Pancreas (tissue), 10 donors: ENCODE data around the gene PARD3. TPM values are rescaled to one million over a fixed set of nuclear protein-coding genes. Genes with fewer than 3 reads are reported as not detected.
"Not testable (repeated sequence)": the region's sequence is repeated elsewhere in the genome, so short reads cannot be mapped to it uniquely, and the experiment has no call there.

ENCODE experiments used
- ATAC-seq, 4 donors: fragments of 200-7000 bp; cut with Tn5 transposase; one replicate each; pipeline versions ENCODE4 v1.8.0 to v1.9.1; 2020; ENCODE audit warnings: mild to moderate bottlenecking in 4 of 4, moderate library complexity in 4 of 4
- DNase-seq, 6 donors: peaks; one replicate each; pipeline ENCODE4 v3.0.0-alpha.2; 2020
- FAIRE-seq: peaks from 2 replicates; lab custom pipeline; 2012; peaks lifted over from hg19 to GRCh38; lab: Jason Lieb, UNC
- H3K27ac ChIP-seq, 4 donors: fragments of 200-600 bp; sonication (generic); 1 replicate in 3 of 4; 2 replicates in 1 of 4; pipeline versions ENCODE4 v1.5.0 to v1.8.0; 2020
- H3K27me3 ChIP-seq, 4 donors: fragments of 200-600 bp; one replicate each; pipeline ENCODE4 v1.8.0; 2021
- H3K36me3 ChIP-seq, 3 donors: fragments of 200-600 bp; sonication (generic) in 1 of 3; one replicate each; pipeline versions ENCODE4 v1.5.0 to v1.8.0; 2020 to 2021
- H3K4me1 ChIP-seq, 3 donors: fragments of 200-600 bp; one replicate each; pipeline ENCODE4 v1.8.0; 2021
- H3K4me3 ChIP-seq, 4 donors: fragments of 200-600 bp; sonication (generic) in 2 of 4; one replicate each; pipeline versions ENCODE4 v1.5.0 to v1.8.0; 2020 to 2021
- H3K9me3 ChIP-seq, 4 donors: fragments of 200-600 bp; one replicate each; pipeline ENCODE4 v1.8.0; 2021
- CTCF ChIP-seq, 4 donors: fragments of 200-600 bp; sonication (generic) in 3 of 4; IDR thresholded peaks; one replicate each; pipeline versions ENCODE4 v1.5.0 to v1.8.0; 2021; ENCODE audit warnings: antibody characterized with exemption in 4 of 4
- WGBS, 2 donors: extraction: QIAGEN DNeasy Blood & Tissue Kit; methylation state at CpG; one replicate each; pipeline ENCODE4 v1.1.7; 2013; 5-methylcytosine and 5-hydroxymethylcytosine counted together
- intact Hi-C, 3 donors: fragments of 100-400 bp; cut with DNase I; formaldehyde crosslinking; loops; one replicate each; pipeline versions ENCODE4 v1.11.1 to v1.14.2; 2022
- polyA plus RNA-seq, 2 donors: library from polyadenylated mRNA; stranded (reverse); fragments of 200-250 nt; gene quantifications; one replicate each; pipeline ENCODE4 v1.2.3, GENCODE V29; 2013
- total RNA-seq, 6 donors: library from RNA; stranded (reverse); fragmentation: NEBNext Ultra II Directional in 4 of 6; extraction: Animal tissue kit (Norgen Biotek cat#: 25700) in 4 of 6; gene quantifications; one replicate each; pipeline versions ENCODE4 v1.2.1 to v1.2.4, GENCODE V29; 2021 to 2023
- donor health status: healthy with polysubstance abuse.
- donor health status: DM: no; HTN: no; CAD: no; lungs with moderate emphysema.
- donor health status: DM: no; HTN: no; CAD: no.
- donor health status: control.
- donor health status: control.
- donor health status: Bipolar disorder and iron deficiency.
- donor health status: DM: yes; HTN: yes; CAD: no.
- donor health status: DM: no; HTN: no; CAD: no.
- donor health status: DM: no; HTN: no; CAD: no.
- donor health status: DM: yes; HTN: yes; CAD: no.

PARD3 gene
- total and polyA plus RNA-seq, 8 donors: 12.8 to 32.3 (median 23.4) TPM

GRCh38 chr10:34074051-34074450 lies 741.0 kb downstream of the PARD3 start:
- FAIRE-seq: no peak
- WGBS, 2 donors: 74 to 81% methylated on average over 3 of the region's 3 CpGs
- intact Hi-C loops: no loop called here

GRCh38 chr10:34067741-34068140 lies 747.4 kb downstream of the PARD3 start:
- H3K27ac ChIP-seq, H3K9me3 ChIP-seq, H3K4me3 ChIP-seq, H3K4me1 ChIP-seq, intact Hi-C loops, FAIRE-seq, H3K27me3 ChIP-seq, ATAC-seq, H3K36me3 ChIP-seq, DNase-seq: not testable (repeated sequence)
- WGBS, 2 donors: 71 to 74% methylated on average over 6 of the region's 6 CpGs

More at GRCh38 chr10:34074051-34074450, 741.0 kb downstream of the PARD3 start:
- no peaks in the 10 kb centered on the region for H3K27me3 ChIP-seq
- DNase-seq (no peak), ATAC-seq (no peak)
- no peak for TF ChIP-seq CTCF (IDR thresholded peaks at IDR 0.05)
- H3K9me3 ChIP-seq: no peaks in the 10 kb centered on the region
- no peak overlapping the region for H3K4me3 ChIP-seq
- no peaks in the 10 kb centered on the region for H3K36me3 ChIP-seq
- H3K4me1 ChIP-seq: no peaks in the 10 kb centered on the region
- H3K27ac ChIP-seq: no peak overlapping the region

DNA sequence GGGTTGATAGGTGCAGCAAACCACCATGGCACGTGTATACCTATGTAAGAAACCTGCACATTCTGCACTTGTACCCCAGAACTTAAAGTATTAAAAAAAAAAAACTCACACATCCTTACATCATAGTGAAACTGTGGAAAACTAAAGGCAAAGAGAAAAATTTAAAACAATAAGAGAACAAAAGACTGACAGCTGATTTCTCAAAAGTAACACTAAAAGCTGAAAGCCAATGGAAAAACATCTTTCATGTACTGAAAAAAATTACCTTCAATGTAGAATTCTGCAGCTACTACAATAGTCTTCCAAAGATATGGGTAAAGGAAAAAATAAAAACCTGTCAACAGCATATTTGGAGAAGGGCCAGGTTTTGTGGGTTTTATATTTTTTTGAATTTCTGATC lies 751.5 kb downstream of the PARD3 start:
- H3K9me3 ChIP-seq: peaks cover 0 to 3% (median 0%) of the 10 kb centered on the region in 4 donors
- no peaks in the 10 kb centered on the region for H3K27me3 ChIP-seq
- TF ChIP-seq CTCF (IDR thresholded peaks at IDR 0.05): no peak
- DNase-seq (no peak), FAIRE-seq (no peak), ATAC-seq (no peak)
- no peak overlapping the region for H3K4me3 ChIP-seq
- no peaks in the 10 kb centered on the region for H3K4me1 ChIP-seq
- no peaks in the 10 kb centered on the region for H3K36me3 ChIP-seq
- 86 to 100% methylated on average over 1 of the region's 1 CpG for WGBS, 2 donors
- intact Hi-C loops: no loop called here
- no peak overlapping the region for H3K27ac ChIP-seq

GRCh38 chr10:34061841-34062240 lies 753.3 kb downstream of the PARD3 start:
- TF ChIP-seq CTCF (IDR thresholded peaks at IDR 0.05): no peak

More at GRCh38 chr10:34061841-34062240, 753.3 kb downstream of the PARD3 start:
- Histone ChIP-seq H3K4me3 (no peak overlapping the region), H3K9me3 (peaks cover 0 to 3% (median 0%) of the 10 kb centered on the region in 4 donors), H3K27ac (no peak overlapping the region), H3K36me3 (no peaks in the 10 kb centered on the region), H3K27me3 (no peaks in the 10 kb centered on the region), H3K4me1 (no peaks in the 10 kb centered on the region)
- ATAC-seq: no peak
- intact Hi-C loops: no loop called here
- FAIRE-seq: no peak
- DNase-seq: no peak
